ENCODE data around the gene PMFBP1.

PMFBP1 gene

GRCh38 chr16:72169708-72170107 lies 2.2 kb downstream of the PMFBP1 start:
- no peak overlapping the region for H2AFZ ChIP-seq (ENCODE audit: low read depth, low read length)
- no peak overlapping the region for H3K18ac ChIP-seq (ENCODE audit: low read depth in 1 of 2, low read length in 2 of 2)
- H3K9ac ChIP-seq (ENCODE audit: low read length): no peak overlapping the region
- H2BK15ac ChIP-seq (ENCODE audit: low read depth, poor library complexity, severe bottlenecking): no peak overlapping the region
- H2BK120ac ChIP-seq (ENCODE audit: low read depth, low read length): no peak overlapping the region
- no peaks in the 10 kb centered on the region for H3K4me1 ChIP-seq (ENCODE audit: control insufficient read depth, insufficient read depth, low read depth, low read length)
- H3K79me1 ChIP-seq (replicated peaks; ENCODE audit: low read length, poor library complexity, severe bottlenecking): no peaks in the 10 kb centered on the region
- H2BK5ac ChIP-seq (ENCODE audit: low read depth, low read length, poor library complexity, severe bottlenecking): no peak overlapping the region
- H4K8ac ChIP-seq (ENCODE audit: low read length): no peak overlapping the region
- no peak for DNase-seq
- no peak overlapping the region for H3K4ac ChIP-seq (ENCODE audit: low read depth in 1 of 2, low read length in 2 of 2)
- no peak overlapping the region for H3K23ac ChIP-seq (ENCODE audit: low read length in 2 of 2)
- peaks cover 0 to 9% of the 10 kb centered on the region in 2 experiments for H3K27me3 ChIP-seq (ENCODE audit: control insufficient read depth in 1 of 2, insufficient read depth in 1 of 2, low read length in 2 of 2)
- no CpG with 5 or more reads among the region's 1 CpG for WGBS
- no peak overlapping the region for H3K27ac ChIP-seq (ENCODE audit: low read length, poor library complexity, severe bottlenecking)
- no peaks in the 10 kb centered on the region for H3K9me3 ChIP-seq (ENCODE audit: control insufficient read depth, low read length)
- no peak overlapping the region for H2BK12ac ChIP-seq (ENCODE audit: low read length in 2 of 2)
- H4K91ac ChIP-seq (ENCODE audit: low read length): no peak overlapping the region
- no peak overlapping the region for H3K4me3 ChIP-seq (ENCODE audit: insufficient read depth in 1 of 2, low read depth in 1 of 2, low read length in 2 of 2)
- no peaks in the 10 kb centered on the region for H3K36me3 ChIP-seq (ENCODE audit: control insufficient read depth in 1 of 2, insufficient read depth in 2 of 2, low read depth in 1 of 2, low read length in 2 of 2)
- no peak overlapping the region for H3K14ac ChIP-seq (ENCODE audit: low read length in 2 of 2)
- no peak overlapping the region for H2AK5ac ChIP-seq (ENCODE audit: low read length, severe bottlenecking)
- no peak overlapping the region for H3K4me2 ChIP-seq (ENCODE audit: low read length, poor library complexity, severe bottlenecking)

GRCh38 chr16:72168365-72168764 lies 3.6 kb downstream of the PMFBP1 start:
- no peak overlapping the region for H3K14ac ChIP-seq (ENCODE audit: low read length in 2 of 2)
- 100% methylated on average over 1 of the region's 2 CpGs for WGBS

GRCh38 chr16:72166954-72167561 lies 4.9 kb downstream of the PMFBP1 start:
- no peaks in the 10 kb centered on the region for H3K4me1 ChIP-seq (ENCODE audit: control insufficient read depth, insufficient read depth, low read depth, low read length)
- H3K9me3 ChIP-seq (ENCODE audit: control insufficient read depth, low read length): no peaks in the 10 kb centered on the region
- no peak overlapping the region for H3K9ac ChIP-seq (ENCODE audit: low read length)
- H3K4ac ChIP-seq (ENCODE audit: low read depth in 1 of 2, low read length in 2 of 2): no peak overlapping the region
- H3K14ac ChIP-seq (ENCODE audit: low read length in 2 of 2): no peak overlapping the region
- peaks cover 0 to 9% of the 10 kb centered on the region in 2 experiments for H3K27me3 ChIP-seq (ENCODE audit: control insufficient read depth in 1 of 2, insufficient read depth in 1 of 2, low read length in 2 of 2)
- 77% methylated on average over 6 of the region's 6 CpGs for WGBS
- no peak overlapping the region for H2BK15ac ChIP-seq (ENCODE audit: low read depth, poor library complexity, severe bottlenecking)
- no peak overlapping the region for H2BK5ac ChIP-seq (ENCODE audit: low read depth, low read length, poor library complexity, severe bottlenecking)
- no peak overlapping the region for H3K27ac ChIP-seq (ENCODE audit: low read length, poor library complexity, severe bottlenecking)
- H3K36me3 ChIP-seq (ENCODE audit: control insufficient read depth in 1 of 2, insufficient read depth in 2 of 2, low read depth in 1 of 2, low read length in 2 of 2): no peaks in the 10 kb centered on the region
- H4K8ac ChIP-seq (ENCODE audit: low read length): no peak overlapping the region
- H3K18ac ChIP-seq (ENCODE audit: low read depth in 1 of 2, low read length in 2 of 2): no peak overlapping the region
- H3K4me3 ChIP-seq (ENCODE audit: insufficient read depth in 1 of 2, low read depth in 1 of 2, low read length in 2 of 2): no peak overlapping the region
- H2AK5ac ChIP-seq (ENCODE audit: low read length, severe bottlenecking): no peak overlapping the region
- no peak overlapping the region for H4K91ac ChIP-seq (ENCODE audit: low read length)
- H2BK12ac ChIP-seq (ENCODE audit: low read length in 2 of 2): no peak overlapping the region
- no peaks in the 10 kb centered on the region for H3K79me1 ChIP-seq (replicated peaks; ENCODE audit: low read length, poor library complexity, severe bottlenecking)
- H2AFZ ChIP-seq (ENCODE audit: low read depth, low read length): no peak overlapping the region
- H3K4me2 ChIP-seq (ENCODE audit: low read length, poor library complexity, severe bottlenecking): no peak overlapping the region
- no peak overlapping the region for H2BK120ac ChIP-seq (ENCODE audit: low read depth, low read length)
- H3K23ac ChIP-seq (ENCODE audit: low read length in 2 of 2): no peak overlapping the region
- no peak for DNase-seq

More at GRCh38 chr16:72168365-72168764, 3.6 kb downstream of the PMFBP1 start:
- Histone ChIP-seq H3K27me3 (ENCODE audit: control insufficient read depth in 1 of 2, insufficient read depth in 1 of 2, low read length in 2 of 2) (peaks cover 0 to 9% of the 10 kb centered on the region in 2 experiments), H3K18ac (ENCODE audit: low read depth in 1 of 2, low read length in 2 of 2) (no peak overlapping the region), H2AK5ac (ENCODE audit: low read length, severe bottlenecking) (no peak overlapping the region), H3K23ac (ENCODE audit: low read length in 2 of 2) (no peak overlapping the region), H3K4me1 (ENCODE audit: control insufficient read depth, insufficient read depth, low read depth, low read length) (no peaks in the 10 kb centered on the region), H3K4me3 (ENCODE audit: insufficient read depth in 1 of 2, low read depth in 1 of 2, low read length in 2 of 2) (no peak overlapping the region), H2BK12ac (ENCODE audit: low read length in 2 of 2) (no peak overlapping the region), H4K91ac (ENCODE audit: low read length) (no peak overlapping the region), H4K8ac (ENCODE audit: low read length) (no peak overlapping the region), H3K4me2 (ENCODE audit: low read length, poor library complexity, severe bottlenecking) (no peak overlapping the region), H3K9me3 (ENCODE audit: control insufficient read depth, low read length) (no peaks in the 10 kb centered on the region), H2AFZ (ENCODE audit: low read depth, low read length) (no peak overlapping the region), H3K27ac (ENCODE audit: low read length, poor library complexity, severe bottlenecking) (no peak overlapping the region), H3K36me3 (ENCODE audit: control insufficient read depth in 1 of 2, insufficient read depth in 2 of 2, low read depth in 1 of 2, low read length in 2 of 2) (no peaks in the 10 kb centered on the region), H3K9ac (ENCODE audit: low read length) (no peak overlapping the region), H3K79me1 (replicated peaks; ENCODE audit: low read length, poor library complexity, severe bottlenecking) (no peaks in the 10 kb centered on the region), H3K4ac (ENCODE audit: low read depth in 1 of 2, low read length in 2 of 2) (no peak overlapping the region), H2BK5ac (ENCODE audit: low read depth, low read length, poor library complexity, severe bottlenecking) (no peak overlapping the region), H2BK120ac (ENCODE audit: low read depth, low read length) (no peak overlapping the region), H2BK15ac (ENCODE audit: low read depth, poor library complexity, severe bottlenecking) (no peak overlapping the region)
- DNase-seq: no peak

GRCh38 chr16:72166151-72166550 lies 5.8 kb downstream of the PMFBP1 start:
- Histone ChIP-seq H2BK120ac (ENCODE audit: low read depth, low read length) (no peak overlapping the region), H2AK5ac (ENCODE audit: low read length, severe bottlenecking) (no peak overlapping the region), H4K91ac (ENCODE audit: low read length) (no peak overlapping the region), H3K23ac (ENCODE audit: low read length in 2 of 2) (no peak overlapping the region), H3K79me1 (replicated peaks; ENCODE audit: low read length, poor library complexity, severe bottlenecking) (no peaks in the 10 kb centered on the region), H2BK12ac (ENCODE audit: low read length in 2 of 2) (no peak overlapping the region), H3K4me1 (ENCODE audit: control insufficient read depth, insufficient read depth, low read depth, low read length) (no peaks in the 10 kb centered on the region), H4K8ac (ENCODE audit: low read length) (no peak overlapping the region), H3K27ac (ENCODE audit: low read length, poor library complexity, severe bottlenecking) (no peak overlapping the region), H3K4ac (ENCODE audit: low read depth in 1 of 2, low read length in 2 of 2) (no peak overlapping the region), H3K27me3 (ENCODE audit: control insufficient read depth in 1 of 2, insufficient read depth in 1 of 2, low read length in 2 of 2) (peaks cover 0 to 9% of the 10 kb centered on the region in 2 experiments), H3K4me3 (ENCODE audit: insufficient read depth in 1 of 2, low read depth in 1 of 2, low read length in 2 of 2) (no peak overlapping the region), H3K9ac (ENCODE audit: low read length) (no peak overlapping the region), H3K14ac (ENCODE audit: low read length in 2 of 2) (no peak overlapping the region), H3K36me3 (ENCODE audit: control insufficient read depth in 1 of 2, insufficient read depth in 2 of 2, low read depth in 1 of 2, low read length in 2 of 2) (no peaks in the 10 kb centered on the region), H2BK5ac (ENCODE audit: low read depth, low read length, poor library complexity, severe bottlenecking) (no peak overlapping the region), H2BK15ac (ENCODE audit: low read depth, poor library complexity, severe bottlenecking) (no peak overlapping the region), H3K18ac (ENCODE audit: low read depth in 1 of 2, low read length in 2 of 2) (no peak overlapping the region), H3K9me3 (ENCODE audit: control insufficient read depth, low read length) (no peaks in the 10 kb centered on the region), H3K4me2 (ENCODE audit: low read length, poor library complexity, severe bottlenecking) (no peak overlapping the region), H2AFZ (ENCODE audit: low read depth, low read length) (no peak overlapping the region)
- DNase-seq: no peak
- WGBS: no CpG with 5 or more reads among the region's 2 CpGs

All from mesenchymal stem cell (in vitro differentiated cells and primary cell).